Measurements from ENCODE around the gene FGG. TPM values are rescaled to one million over a fixed set of nuclear protein-coding genes. Genes with fewer than 3 reads are reported as not detected.

The FGG gene
- total RNA-seq, 2 experiments from 2014 or later = not detected

- ChIA-PET POLR2A (interaction anchor here (0.6 to 1.9 kb wide), 4 partner anchors 9 to 509 kb away, joined by 3 to 5 read pairs (median 4); no protein-coding TSS in a partner anchor), CTCF (ENCODE audit: unreplicated experiment) (no interaction called here)
- no peak for TF ChIP-seq EZH2phosphoT487 (IDR thresholded peaks at IDR 0.05; ENCODE audit: borderline replicate concordance, low read depth, low read length)
- no peak for TF ChIP-seq CTCF (conservative IDR thresholded peaks at IDR 0.05; ENCODE audit: low read length)
- no peak overlapping the region for H3K4me2 ChIP-seq (ENCODE audit: low read length)
- no TSS peak for BruUV-seq (replicated peaks)
- H3K9me2 ChIP-seq (ENCODE audit: insufficient read depth, low read length) = no peaks in the 10 kb centered on the region
- no peak for DNase-seq (ENCODE audit: low spot score)
- H3K27ac ChIP-seq (ENCODE audit: low read depth, low read length, poor library complexity, severe bottlenecking) = no peak overlapping the region
- no peaks in the 10 kb centered on the region for H3K4me1 ChIP-seq (ENCODE audit: insufficient read depth, low read length, poor library complexity, severe bottlenecking)
- intact Hi-C loops (cut with micrococcal nuclease; ENCODE audit: unreplicated experiment) = no loop called here
- no peaks in the 10 kb centered on the region for H3K36me3 ChIP-seq (ENCODE audit: insufficient read depth, low read length)
- no peaks in the 10 kb centered on the region for H3K79me2 ChIP-seq (ENCODE audit: insufficient read depth, low read depth, low read length)
- no peak overlapping the region for H2AFZ ChIP-seq (ENCODE audit: low read length)
- H3K4me3 ChIP-seq (ENCODE audit: low read depth, low read length, poor library complexity, severe bottlenecking) = no peak overlapping the region
- H3K9me3 ChIP-seq (ENCODE audit: low read length) = no peaks in the 10 kb centered on the region
- no peaks in the 10 kb centered on the region for H4K20me1 ChIP-seq (ENCODE audit: insufficient read depth, low read length)
Measured at GRCh38 chr4:154640999-154641398, 28.5 kb upstream of the FGG start.

- intact Hi-C loops (cut with micrococcal nuclease; ENCODE audit: unreplicated experiment) = no loop called here
- Histone ChIP-seq H3K9me3 (ENCODE audit: low read length) (no peaks in the 10 kb centered on the region), H3K4me2 (ENCODE audit: low read length) (no peak overlapping the region), H3K4me3 (ENCODE audit: low read depth, low read length, poor library complexity, severe bottlenecking) (no peak overlapping the region), H3K27ac (ENCODE audit: low read depth, low read length, poor library complexity, severe bottlenecking) (no peak overlapping the region), H2AFZ (ENCODE audit: low read length) (no peak overlapping the region), H3K4me1 (ENCODE audit: insufficient read depth, low read length, poor library complexity, severe bottlenecking) (no peaks in the 10 kb centered on the region), H4K20me1 (ENCODE audit: insufficient read depth, low read length) (no peaks in the 10 kb centered on the region), H3K79me2 (ENCODE audit: insufficient read depth, low read depth, low read length) (no peaks in the 10 kb centered on the region), H3K36me3 (ENCODE audit: insufficient read depth, low read length) (no peaks in the 10 kb centered on the region), H3K9me2 (ENCODE audit: insufficient read depth, low read length) (no peaks in the 10 kb centered on the region)
- ChIA-PET POLR2A (no interaction called here), CTCF (ENCODE audit: unreplicated experiment) (no interaction called here)
- BruUV-seq (replicated peaks) = no TSS peak
- TF ChIP-seq EZH2phosphoT487 (IDR thresholded peaks at IDR 0.05; ENCODE audit: borderline replicate concordance, low read depth, low read length) = no peak
- no peak for TF ChIP-seq CTCF (conservative IDR thresholded peaks at IDR 0.05; ENCODE audit: low read length)
- DNase-seq (ENCODE audit: low spot score) = no peak
Measured at GRCh38 chr4:154634058-154634457, 21.6 kb upstream of the FGG start.

- no peaks in the 10 kb centered on the region for H3K9me2 ChIP-seq (ENCODE audit: insufficient read depth, low read length)
- POLR2A ChIA-PET = interaction anchor here (1.5 kb wide), 1 partner anchor 37 kb away, joined by 3 read pairs; no protein-coding TSS in a partner anchor
- TF ChIP-seq CTCF (conservative IDR thresholded peaks at IDR 0.05; ENCODE audit: low read length) (no peak), EZH2phosphoT487 (IDR thresholded peaks at IDR 0.05; ENCODE audit: borderline replicate concordance, low read depth, low read length) (no peak)
- no peak for DNase-seq (ENCODE audit: low spot score)
- H3K9me3 ChIP-seq (ENCODE audit: low read length) = no peaks in the 10 kb centered on the region
- H3K36me3 ChIP-seq (ENCODE audit: insufficient read depth, low read length) = no peaks in the 10 kb centered on the region
- no TSS peak for BruUV-seq (replicated peaks)
- intact Hi-C loops (cut with micrococcal nuclease; ENCODE audit: unreplicated experiment) = no loop called here
- H3K4me1 ChIP-seq (ENCODE audit: insufficient read depth, low read length, poor library complexity, severe bottlenecking) = no peaks in the 10 kb centered on the region
- no peak overlapping the region for H3K4me3 ChIP-seq (ENCODE audit: low read depth, low read length, poor library complexity, severe bottlenecking)
- H3K79me2 ChIP-seq (ENCODE audit: insufficient read depth, low read depth, low read length) = no peaks in the 10 kb centered on the region
- CTCF ChIA-PET (ENCODE audit: unreplicated experiment) = no interaction called here
- no peak overlapping the region for H3K27ac ChIP-seq (ENCODE audit: low read depth, low read length, poor library complexity, severe bottlenecking)
- H4K20me1 ChIP-seq (ENCODE audit: insufficient read depth, low read length) = no peaks in the 10 kb centered on the region
- H3K4me2 ChIP-seq (ENCODE audit: low read length) = no peak overlapping the region
- no peak overlapping the region for H2AFZ ChIP-seq (ENCODE audit: low read length)
Measured at GRCh38 chr4:154631828-154632227, 19.4 kb upstream of the FGG start.

All from OCI-LY7 (cell line).